GM19468 (cell line): ENCODE results near the gene USP6NL.
A peak's percentile ranks its signal among the peaks of the same experiment; 100 is the strongest.

ENCODE experiments used
- ATAC-seq: cut with Tn5 transposase; IDR thresholded peaks from one replicate; pipeline ENCODE4 v1.9.1; 2021; ENCODE audit warnings: mild to moderate bottlenecking, moderate library complexity, moderate number of reproducible peaks; ENCODE audit not compliant: unreplicated experiment; ENCODE audit errors: extremely low read depth

The USP6NL gene

GRCh38 chr10:11625019-11625735 lies 13.7 kb upstream of the USP6NL start:
- peak; percentile 60 for ATAC-seq

GRCh38 chr10:11617233-11617632 lies 5.8 kb upstream of the USP6NL start:
- no peak for ATAC-seq

GRCh38 chr10:11616021-11616420 lies 4.6 kb upstream of the USP6NL start:
- ATAC-seq, result no peak

- no peak for ATAC-seq
These were observed 3.9 kb upstream of the USP6NL start for GRCh38 chr10:11615396-11615795.

GRCh38 chr10:11612021-11613001 lies 861 bp upstream of the USP6NL start:
- ATAC-seq, result no peak

- ATAC-seq, result no peak
These were observed 613 bp downstream of the USP6NL start for GRCh38 chr10:11610826-11611247.

- no peak for ATAC-seq
These were observed 1.2 kb downstream of the USP6NL start for GRCh38 chr10:11610166-11610825.

- no peak for ATAC-seq
These were observed 1.9 kb downstream of the USP6NL start for GRCh38 chr10:11609492-11610093.

GRCh38 chr10:11609052-11609451 lies 2.4 kb downstream of the USP6NL start:
- no peak for ATAC-seq

GRCh38 chr10:11608159-11609013 lies 3.1 kb downstream of the USP6NL start:
- ATAC-seq, result no peak

- ATAC-seq, result no peak
These were observed 5.5 kb downstream of the USP6NL start for GRCh38 chr10:11605807-11606408.

- ATAC-seq, result no peak
These were observed 6.4 kb downstream of the USP6NL start for GRCh38 chr10:11604865-11605650.

GRCh38 chr10:11603741-11604140 lies 7.7 kb downstream of the USP6NL start:
- ATAC-seq, result no peak

- no peak for ATAC-seq
These were observed 8.4 kb downstream of the USP6NL start for GRCh38 chr10:11602919-11603523.

GRCh38 chr10:11602358-11602757 lies 9.1 kb downstream of the USP6NL start:
- no peak for ATAC-seq

- ATAC-seq, result no peak
These were observed 9.8 kb downstream of the USP6NL start for GRCh38 chr10:11601670-11602069.

GRCh38 chr10:11600280-11600679 lies 11.2 kb downstream of the USP6NL start:
- no peak for ATAC-seq
